NT2/D1 (cell line): ENCODE measurements around the gene EFNB1.

Experiments
- DNase-seq: peaks from one replicate; pipeline ENCODE4 v3.0.0-alpha.2; 2011; ENCODE audit warnings: low read depth, low spot score
- H3K27me3 ChIP-seq: 2 replicates; pipeline ENCODE4 v1.6.0; 2011; ENCODE audit warnings: mild to moderate bottlenecking; ENCODE audit not compliant: insufficient read length, insufficient read depth
- H3K36me3 ChIP-seq: 2 replicates; pipeline ENCODE4 v1.6.1; 2011; ENCODE audit warnings: mild to moderate bottlenecking, low read length, mixed read lengths; ENCODE audit not compliant: insufficient read depth, insufficient read length
- H3K4me1 ChIP-seq: 2 replicates; pipeline ENCODE4 v1.5.1; 2011; ENCODE audit not compliant: insufficient read depth, insufficient read length
- H3K4me3 ChIP-seq: 2 replicates; pipeline ENCODE4 v1.5.1; 2011; ENCODE audit warnings: low read depth; ENCODE audit not compliant: insufficient read length
- H3K9ac ChIP-seq: 2 replicates; pipeline ENCODE4 v1.6.0; 2011; ENCODE audit warnings: low read depth; ENCODE audit not compliant: insufficient read length
- H3K9me3 ChIP-seq: 2 replicates; pipeline ENCODE4 v1.5.1; 2011; ENCODE audit warnings: mild to moderate bottlenecking, low read length; ENCODE audit not compliant: insufficient read depth
- SUZ12 ChIP-seq: IDR thresholded peaks from 2 replicates; pipeline ENCODE4 v1.6.1; 2011; ENCODE audit not compliant: insufficient read length, insufficient read depth; ENCODE audit errors: extremely low read depth
- YY1 ChIP-seq: IDR thresholded peaks from 2 replicates; pipeline ENCODE4 v1.6.1; 2011; ENCODE audit not compliant: insufficient read length, insufficient read depth
- ZNF274 ChIP-seq: IDR thresholded peaks from 2 replicates; pipeline ENCODE4 v1.6.1; 2011; ENCODE audit warnings: mild to moderate bottlenecking, low read depth, low read length

The EFNB1 gene

DNA sequence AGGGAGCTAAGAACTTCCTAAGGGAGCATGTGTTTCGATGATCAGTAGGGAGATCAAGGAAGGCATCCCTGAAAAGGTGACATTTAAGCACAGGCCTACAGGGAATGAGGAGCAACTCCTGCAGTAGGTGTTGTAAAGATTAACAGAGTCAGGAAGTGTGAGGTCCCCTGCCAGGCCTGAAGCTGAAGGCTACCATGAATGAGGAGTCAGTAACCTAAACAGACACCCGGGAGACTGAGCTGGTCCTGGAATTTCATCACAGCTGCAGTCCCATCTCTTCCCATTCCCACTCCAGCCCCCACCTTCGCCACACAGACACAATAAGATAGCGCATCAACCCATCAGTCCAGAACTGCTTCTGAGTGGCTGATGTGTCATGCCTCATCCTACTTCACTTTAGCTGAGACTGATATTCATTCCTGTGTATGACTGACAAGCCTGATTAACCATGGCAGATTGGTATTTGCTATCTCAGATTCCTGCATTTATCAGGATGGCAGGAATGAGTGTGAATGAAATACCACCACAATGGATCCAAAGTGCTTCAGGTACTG lies 27.0 kb upstream of the EFNB1 start:
- no peaks in the 10 kb centered on the region for H3K27me3 ChIP-seq
- TF ChIP-seq YY1 (no peak), SUZ12 (no peak), ZNF274 (no peak)
- no peaks in the 10 kb centered on the region for H3K36me3 ChIP-seq
- H3K4me3 ChIP-seq, result no peak overlapping the region
- no peak overlapping the region for H3K9ac ChIP-seq
- peaks cover 27% of the 10 kb centered on the region for H3K9me3 ChIP-seq
- no peak for DNase-seq
- no peaks in the 10 kb centered on the region for H3K4me1 ChIP-seq

GRCh38 chrX:68807818-68808217 lies 21.0 kb upstream of the EFNB1 start:
- Histone ChIP-seq H3K36me3 (no peaks in the 10 kb centered on the region), H3K4me1 (no peaks in the 10 kb centered on the region), H3K27me3 (no peaks in the 10 kb centered on the region), H3K9ac (no peak overlapping the region), H3K9me3 (no peaks in the 10 kb centered on the region; the same call in 1 of the 2 replicates), H3K4me3 (no peak overlapping the region)
- TF ChIP-seq SUZ12 (no peak), YY1 (no peak), ZNF274 (no peak)
- no peak for DNase-seq

DNA sequence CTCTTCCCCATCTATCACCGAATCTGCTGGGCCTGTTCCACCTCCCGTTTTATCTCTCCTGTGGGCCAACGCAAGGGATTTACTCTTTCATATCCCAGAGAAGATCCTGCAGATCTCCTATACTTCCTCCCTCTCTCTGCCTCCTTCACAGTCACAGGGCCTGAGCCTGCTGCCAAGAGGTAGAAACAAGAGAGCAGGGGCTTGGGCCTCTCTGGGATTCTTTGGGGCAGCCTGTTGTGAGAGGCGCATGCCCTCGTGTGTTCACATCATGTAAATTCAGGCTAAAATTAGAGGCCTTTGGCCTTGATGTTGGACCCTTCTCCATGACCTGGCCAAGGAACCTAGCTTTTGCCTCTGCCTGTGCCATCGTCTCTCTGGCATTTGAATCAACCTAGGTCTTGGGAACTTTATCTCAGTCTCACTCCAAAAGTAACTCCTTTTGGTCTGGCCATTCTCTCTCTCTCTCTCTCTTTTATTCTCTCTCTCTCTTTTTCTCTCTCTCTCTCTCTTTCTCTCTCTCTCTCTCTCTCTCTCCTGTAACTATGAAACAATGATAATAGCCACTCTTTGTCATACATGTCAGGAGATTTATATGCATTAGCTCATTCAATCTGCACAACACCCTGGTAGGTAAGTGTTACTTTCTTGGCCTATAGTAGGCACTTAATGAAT lies 20.0 kb upstream of the EFNB1 start:
- Histone ChIP-seq H3K9me3 (no peaks in the 10 kb centered on the region; the same call in none of the 2 replicates), H3K9ac (no peak overlapping the region), H3K36me3 (no peaks in the 10 kb centered on the region), H3K4me3 (no peak overlapping the region), H3K4me1 (no peaks in the 10 kb centered on the region), H3K27me3 (no peaks in the 10 kb centered on the region)
- DNase-seq, result no peak
- TF ChIP-seq SUZ12 (no peak), ZNF274 (no peak), YY1 (no peak)

DNA sequence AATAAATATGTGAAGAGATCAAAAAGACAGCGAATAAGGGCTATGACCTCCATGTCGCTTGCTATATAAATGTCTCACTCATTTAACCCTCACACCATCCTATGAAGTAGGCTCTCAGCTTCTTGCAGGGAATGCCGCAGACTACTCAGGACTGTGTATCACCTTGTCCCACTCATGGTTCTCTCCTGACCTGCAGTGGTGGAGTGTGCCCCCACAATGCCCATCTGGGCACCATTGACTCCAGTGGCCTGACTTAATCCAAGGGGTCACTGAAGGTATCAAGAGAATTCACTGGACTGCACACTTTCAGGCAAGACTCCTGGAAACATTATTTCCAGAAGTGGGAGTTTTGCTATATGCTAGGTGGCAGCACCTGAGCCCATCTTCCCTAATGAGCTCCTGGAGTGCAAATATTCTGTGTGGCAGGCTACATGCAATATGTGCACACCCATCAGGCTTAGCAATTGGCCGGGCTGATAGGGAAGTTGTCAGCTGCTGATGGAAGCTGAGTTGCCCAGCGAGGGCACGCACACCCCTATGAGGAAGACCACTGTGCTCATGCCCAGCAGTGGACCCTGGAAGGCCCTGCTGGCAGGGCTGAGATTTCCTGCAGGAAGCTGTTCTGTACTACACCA lies 8.2 kb upstream of the EFNB1 start:
- no peak overlapping the region for H3K9ac ChIP-seq
- no peak for DNase-seq
- TF ChIP-seq YY1 (no peak), SUZ12 (no peak), ZNF274 (no peak)
- no peaks in the 10 kb centered on the region for H3K36me3 ChIP-seq
- H3K27me3 ChIP-seq, result peaks cover 39% of the 10 kb centered on the region
- H3K9me3 ChIP-seq, result no peaks in the 10 kb centered on the region
- H3K4me1 ChIP-seq, result peaks cover 5% of the 10 kb centered on the region
- H3K4me3 ChIP-seq, result no peak overlapping the region

DNA sequence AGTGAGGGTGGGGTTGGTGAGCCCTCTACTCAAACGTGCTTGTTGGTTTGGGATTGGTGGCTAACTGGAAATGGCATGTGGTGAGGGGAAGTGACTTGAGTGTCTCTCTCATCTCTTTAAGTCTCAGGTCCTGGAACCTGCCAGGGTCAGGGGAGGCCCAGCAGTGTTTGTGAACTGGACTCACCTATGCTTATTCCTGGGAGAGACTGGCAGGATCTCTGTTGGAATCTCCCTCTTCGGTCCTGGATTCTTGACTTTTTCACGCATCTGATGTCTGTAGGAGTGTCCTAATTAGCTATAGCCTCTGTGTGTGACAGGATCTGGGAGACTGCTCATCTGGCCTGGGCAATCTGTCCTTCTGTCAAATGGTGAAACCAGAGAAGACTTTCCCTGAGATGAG lies 7.2 kb upstream of the EFNB1 start:
- Histone ChIP-seq H3K27me3 (peaks cover 50% of the 10 kb centered on the region), H3K4me1 (peaks cover 6% of the 10 kb centered on the region), H3K4me3 (no peak overlapping the region), H3K36me3 (no peaks in the 10 kb centered on the region), H3K9ac (no peak overlapping the region), H3K9me3 (no peaks in the 10 kb centered on the region)
- DNase-seq, result no peak
- no peak for TF ChIP-seq SUZ12
- no peak for TF ChIP-seq YY1
- no peak for TF ChIP-seq ZNF274

DNA sequence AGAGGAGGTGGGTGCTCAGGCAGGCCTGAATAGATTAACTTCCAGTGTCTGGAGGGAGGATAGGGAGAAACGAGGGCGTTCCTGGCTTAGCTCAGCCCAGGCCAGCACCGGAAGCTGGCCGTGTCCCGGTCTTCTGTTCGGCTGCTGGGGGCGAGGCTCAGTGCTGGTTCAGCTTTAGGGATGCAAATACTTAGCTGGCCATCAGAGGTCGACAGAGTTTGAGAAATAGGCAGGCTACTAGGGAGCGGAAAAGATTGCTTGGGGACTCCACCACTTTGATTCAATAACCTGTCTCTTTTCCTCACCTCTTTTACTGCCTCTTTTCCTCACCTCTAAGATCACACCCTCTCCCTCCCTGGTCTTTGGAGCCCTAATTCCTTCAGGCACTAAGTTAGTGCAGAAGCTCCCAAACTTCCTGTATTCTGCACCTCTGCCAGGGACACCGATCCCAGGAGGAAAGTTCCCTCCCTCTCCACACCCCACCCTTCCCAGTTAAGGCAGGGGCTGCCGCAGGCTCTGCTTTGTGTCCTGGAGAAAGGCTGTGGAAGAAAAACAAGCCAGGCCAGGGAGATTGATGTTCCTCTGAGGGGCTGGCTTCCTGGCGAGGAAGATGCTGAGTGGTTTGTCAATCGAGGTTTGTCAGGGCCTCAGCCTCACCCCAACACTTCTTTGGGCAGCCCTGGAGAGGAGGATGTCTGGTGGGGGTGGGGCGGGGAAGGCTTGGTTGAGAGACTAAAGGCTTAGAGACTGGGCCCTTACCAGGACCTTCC lies 6.0 kb upstream of the EFNB1 start:
- TF ChIP-seq SUZ12, result no peak
- TF ChIP-seq ZNF274, result no peak
- no peak for TF ChIP-seq YY1
- peak; percentile 76 for DNase-seq
- no peak overlapping the region for H3K9ac ChIP-seq

More for the DNA sequence above, 6.0 kb upstream of the EFNB1 start:
- Histone ChIP-seq H3K36me3 (no peaks in the 10 kb centered on the region), H3K4me1 (peaks cover 7% of the 10 kb centered on the region), H3K4me3 (no peak overlapping the region), H3K27me3 (peaks cover 60% of the 10 kb centered on the region), H3K9me3 (no peaks in the 10 kb centered on the region)
